Endothelial cell of umbilical vein (primary cell): ENCODE data around the gene ELMO2. TPM values are rescaled to one million over a fixed set of nuclear protein-coding genes. Genes with fewer than 3 reads are reported as not detected.

Experiments
- BruUV-seq: library from RNA; stranded (reverse); fragments of 400-500 nt; replicated peaks from 2 replicates; lab custom pipeline; 2021; lab: Mats Ljungman, UMichigan
- CTCF ChIA-PET: fragments of 300-600, 350-600 bp; sonication (Branson Sonifier 250); formaldehyde crosslinking; loops from one replicate; lab custom pipeline; 2021; ENCODE audit warnings: antibody characterized with exemption, inconsistent platforms; lab: Charles Lee
- POLR2A ChIA-PET: fragments of 300-600, 350-600 bp; sonication (Branson Sonifier 250); formaldehyde crosslinking; loops from one replicate; lab custom pipeline; 2021; ENCODE audit warnings: antibody characterized with exemption, inconsistent platforms; lab: Charles Lee
- DNase-seq: peaks from one replicate; pipeline ENCODE4 v3.0.0-alpha.2; 2011; ENCODE audit warnings: low read depth, low spot score
- FAIRE-seq: peaks from 2 replicates; lab custom pipeline; 2011; peaks lifted over from hg19 to GRCh38; lab: Jason Lieb, UNC
- H2AFZ ChIP-seq: 2 replicates; pipeline ENCODE4 v1.6.0; 2012; ENCODE audit warnings: low read depth, low read length, control low read depth, inconsistent platforms
- H3K27ac ChIP-seq: 2 replicates; pipeline ENCODE4 v1.5.1; 2011; ENCODE audit warnings: low read depth, mild to moderate bottlenecking, control low read depth, low read length, moderate library complexity; ENCODE audit not compliant: insufficient read depth
- H3K27me3 ChIP-seq, 2 experiments: 2 replicates each; pipeline versions ENCODE4 v1.6.0 to v1.6.1; 2011; ENCODE audit warnings: low read length in 2 of 2, mixed read lengths in 1 of 2; ENCODE audit not compliant: control insufficient read depth in 2 of 2, insufficient read depth in 2 of 2
- H3K36me3 ChIP-seq, 2 experiments: 2 replicates in 1 of 2; 3 replicates in 1 of 2; pipeline ENCODE4 v1.5.1; 2011; ENCODE audit warnings: low read length in 2 of 2, mild to moderate bottlenecking in 1 of 2, moderate library complexity in 1 of 2; ENCODE audit not compliant: control insufficient read depth in 2 of 2, insufficient read depth in 2 of 2; ENCODE audit errors: extremely low read depth in 1 of 2
- H3K4me1 ChIP-seq: 3 replicates; pipeline ENCODE4 v1.5.1; 2011; ENCODE audit warnings: mild to moderate bottlenecking, low read length; ENCODE audit not compliant: control insufficient read depth, insufficient read depth; ENCODE audit errors: extremely low read depth
- H3K4me2 ChIP-seq: 2 replicates; pipeline ENCODE4 v1.6.1; 2011; ENCODE audit warnings: low read length, control low read depth, mixed read lengths; ENCODE audit not compliant: insufficient read depth
- H3K4me3 ChIP-seq, 3 experiments: fragments of 200-600 bp in 1 of 3; sonication (generic), shearing (Covaris generic) in 1 of 3; replicated peaks in 1 of 3; 2 replicates each; pipeline ENCODE4 v1.5.1; 2011 to 2016; ENCODE audit warnings: control low read depth in 3 of 3, low read length in 3 of 3, mild to moderate bottlenecking in 2 of 3, inconsistent platforms in 1 of 3, low read depth in 1 of 3, moderate library complexity in 1 of 3; ENCODE audit not compliant: insufficient read depth in 1 of 3
- H3K79me2 ChIP-seq: 2 replicates; pipeline ENCODE4 v1.6.0; 2012; ENCODE audit warnings: low read length, inconsistent platforms; ENCODE audit not compliant: control insufficient read depth, insufficient read depth
- H3K9ac ChIP-seq: replicated peaks from 2 replicates; pipeline ENCODE3; 2011; ENCODE audit warnings: low read length, control low read depth; ENCODE audit not compliant: insufficient read depth; ENCODE audit errors: extremely low read depth
- H3K9me1 ChIP-seq: replicated peaks from 3 replicates; pipeline ENCODE4 v1.6.0; 2011; ENCODE audit warnings: mild to moderate bottlenecking, low read length; ENCODE audit not compliant: control insufficient read depth, insufficient read depth; ENCODE audit errors: extremely low read depth
- H3K9me3 ChIP-seq: replicated peaks from 2 replicates; pipeline ENCODE4 v1.5.1; 2012; ENCODE audit warnings: low read length, inconsistent platforms; ENCODE audit not compliant: control insufficient read depth, insufficient read depth
- H4K20me1 ChIP-seq: replicated peaks from 2 replicates; pipeline ENCODE3; 2011; ENCODE audit warnings: mild to moderate bottlenecking, low read length; ENCODE audit not compliant: control insufficient read depth, insufficient read depth; ENCODE audit errors: extremely low read depth
- CTCF ChIP-seq, 2 donors: IDR thresholded peaks; 1 replicate in 1 of 2; 2 replicates in 1 of 2; pipeline ENCODE4 v1.5.1; 2011; ENCODE audit warnings: low read length in 2 of 2, mild to moderate bottlenecking in 2 of 2, moderate library complexity in 2 of 2, control low read depth in 1 of 2, inconsistent platforms in 1 of 2, low read depth in 1 of 2; ENCODE audit not compliant: insufficient read depth in 1 of 2; ENCODE audit errors: extremely low read depth in 1 of 2
- EZH2 ChIP-seq: IDR thresholded peaks from 2 replicates; pipeline ENCODE4 v1.6.1; 2012; ENCODE audit warnings: borderline replicate concordance, low read depth, mild to moderate bottlenecking, moderate library complexity, low read length, inconsistent platforms; ENCODE audit not compliant: severe bottlenecking
- JUN ChIP-seq: IDR thresholded peaks from 2 replicates; pipeline ENCODE4 v1.6.1; 2011; ENCODE audit warnings: borderline replicate concordance, low read depth; ENCODE audit not compliant: insufficient read length, insufficient read depth
- MYC ChIP-seq: IDR thresholded peaks from one replicate; pipeline ENCODE4 v1.6.1; 2011; ENCODE audit warnings: mild to moderate bottlenecking, low read depth, low read length
- dilution Hi-C: fragments of 300-500 bp; cut with MboI; formaldehyde crosslinking; loops from one replicate; pipeline ENCODE4 v1.15.0; 2019; ENCODE audit warnings: low sequenced_read_pairs; ENCODE audit not compliant: extremely low pct_ligation_motif_present
- intact Hi-C: fragments of 100-400 bp; cut with micrococcal nuclease; formaldehyde crosslinking; loops from one replicate; pipeline ENCODE4 v1.10.0; 2022
- polyA plus RNA-seq, 4 experiments: library from polyadenylated mRNA; depleted of rRNA in 3 of 4; stranded (reverse) in 3 of 4; unstranded in 1 of 4; fragments of >200 nt; gene quantifications; 2 replicates each; pipeline versions ENCODE4 v1.2.1 to v1.2.3, GENCODE V29; 2011 to 2012; ENCODE audit warnings: missing spikeins in 1 of 4
- total RNA-seq: library from RNA; stranded (reverse); gene quantifications from 2 replicates; pipeline ENCODE4 v1.2.3, GENCODE V29; 2021

ELMO2 gene
- total and polyA plus RNA-seq, 2 donors (not counting 3 experiments of a cell fraction or from before 2014, with no cell fraction given): 35.1 to 43.5 TPM

GRCh38 chr20:46406986-46407670 lies 713 bp upstream of the ELMO2 start:
- peak overlapping the region in 2 of 3 experiments; percentile 36 to 69 for H3K4me3 ChIP-seq
- H2AFZ ChIP-seq: peak overlapping the region; percentile 95
- H3K4me2 ChIP-seq: peak overlapping the region; percentile 83
- TF ChIP-seq EZH2 (peak; percentile 41), CTCF (IDR thresholded peaks at IDR 0.05; ENCODE audit: extremely low read depth in 1 of 2, insufficient read depth in 1 of 2, low read depth in 1 of 2, low read length in 2 of 2) (no peak), MYC (no peak), JUN (no peak)
- H3K79me2 ChIP-seq: peaks cover 14% of the 10 kb centered on the region
- dilution Hi-C loops: no loop called here
- POLR2A ChIA-PET: interaction anchor here (1.3 kb wide), 1 partner anchor 43 kb away, joined by 9 read pairs; no protein-coding TSS in a partner anchor
- H3K9me1 ChIP-seq: no peaks in the 10 kb centered on the region
- peak overlapping the region; percentile 31 for H3K9ac ChIP-seq
- intact Hi-C loops: loop anchor here (1.0 to 2.0 kb wide), 2 partner anchors 43 to 282 kb away; partner anchors contain the start of gene TP53RK
- H3K27me3 ChIP-seq: peaks cover 2 to 10% of the 10 kb centered on the region in 2 experiments
- no peaks in the 10 kb centered on the region for H4K20me1 ChIP-seq
- CTCF ChIA-PET: interaction anchor here (0.7 to 3.7 kb wide), 8 partner anchors 11 to 1095 kb away, joined by 3 to 32 read pairs (median 4); no protein-coding TSS in a partner anchor
- BruUV-seq: no TSS peak
- no peak for DNase-seq
- no peak overlapping the region for H3K27ac ChIP-seq
- H3K36me3 ChIP-seq: no peaks in the 10 kb centered on the region
- no peaks in the 10 kb centered on the region for H3K9me3 ChIP-seq
- peak; percentile 26 for FAIRE-seq
- H3K4me1 ChIP-seq: peaks cover 13% of the 10 kb centered on the region
